AG04450 (cell line): ENCODE measurements around the gene WDR72. TPM values are rescaled to one million over a fixed set of nuclear protein-coding genes. Genes with fewer than 3 reads are reported as not detected.

Experiments
- CTCF ChIA-PET: fragments of 300-600, 350-600 bp; formaldehyde crosslinking; extraction: SDS; loops from one replicate; lab custom pipeline; 2022; ENCODE audit warnings: antibody characterized with exemption, inconsistent platforms; lab: Charles Lee
- POLR2A ChIA-PET: fragments of 350-600 bp; formaldehyde crosslinking; extraction: SDS; loops from one replicate; lab custom pipeline; 2021; ENCODE audit warnings: antibody characterized with exemption, inconsistent platforms; lab: Yijun Ruan, JAX
- DNase-seq: peaks from one replicate; pipeline ENCODE4 v3.0.0-alpha.2; 2011; ENCODE audit warnings: low read depth, low spot score
- H3K27ac ChIP-seq: one replicate; pipeline ENCODE4 v1.5.1; 2012; ENCODE audit warnings: low read depth, low read length, control low read depth
- H3K27me3 ChIP-seq: one replicate; pipeline ENCODE4 v1.6.0; 2012; ENCODE audit warnings: low read length; ENCODE audit not compliant: control insufficient read depth, insufficient read depth
- H3K4me3 ChIP-seq: 2 replicates; pipeline ENCODE4 v1.5.1; 2011; ENCODE audit warnings: mild to moderate bottlenecking, low read depth, low read length, control low read depth
- H3K9me3 ChIP-seq: 2 replicates; pipeline ENCODE4 v1.5.1; 2012; ENCODE audit warnings: low read length; ENCODE audit not compliant: control insufficient read depth, insufficient read depth
- polyA plus RNA-seq: library from polyadenylated mRNA; depleted of rRNA; stranded (reverse); fragments of >200 nt; gene quantifications from 2 replicates; pipeline ENCODE4 v1.2.3, GENCODE V29; 2011; rRNA removed
- small RNA-seq: library from RNA; depleted of rRNA; stranded (forward); fragments of <200 nt; gene quantifications from one replicate; pipeline ENCODE3, GENCODE V24; 2012; ENCODE audit warnings: low read depth; ENCODE audit not compliant: insufficient read length
- TF ChIP-seq, protein P1 (sequence below): IDR thresholded peaks from 2 replicates; pipeline ENCODE4 v1.5.1; 2011; ENCODE audit warnings: low read depth, low read length, control low read depth, inconsistent platforms

Gene WDR72
- polyA plus RNA-seq, 1 experiment = 0.02 TPM

DNA sequence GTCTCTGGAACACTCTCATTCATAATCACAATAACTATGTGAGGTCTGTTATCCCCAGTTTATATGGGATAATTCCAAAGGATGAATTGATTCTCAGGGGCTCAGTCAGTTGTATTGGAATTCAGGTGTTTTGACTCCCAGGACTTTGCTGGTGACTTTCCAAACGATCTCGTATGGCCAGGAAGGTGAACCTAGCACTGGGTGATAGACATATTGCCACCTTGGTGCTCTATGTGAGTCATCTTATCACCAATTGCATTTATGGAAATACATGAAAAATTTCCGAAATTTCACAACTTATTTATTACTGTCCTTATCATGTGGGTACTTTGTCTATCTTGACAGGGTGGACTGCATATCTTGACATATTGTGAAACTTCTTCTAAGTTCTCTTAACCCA lies 287.3 kb downstream of the WDR72 start:
- DNase-seq = no peak

DNA sequence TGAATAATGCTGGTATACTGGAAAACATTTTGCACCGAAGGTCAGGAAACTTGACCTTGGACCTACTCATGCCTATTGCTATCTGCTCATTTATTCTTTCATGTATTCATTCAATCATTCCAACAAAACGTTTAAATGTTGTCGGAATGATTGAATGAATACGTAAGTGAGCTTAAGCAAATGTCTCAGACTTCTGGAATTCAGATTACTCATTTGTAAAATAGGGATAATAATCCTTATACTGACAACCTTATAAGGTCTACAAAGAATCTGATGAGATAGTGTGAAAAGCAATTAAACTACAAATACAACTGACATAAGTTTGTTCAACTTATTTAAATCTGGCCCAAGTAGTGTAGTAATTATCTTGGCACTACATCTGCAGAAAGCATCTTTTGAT lies 288.7 kb downstream of the WDR72 start:
- Histone ChIP-seq H3K9me3 (peaks cover 15% of the 10 kb centered on the region), H3K27me3 (no peaks in the 10 kb centered on the region), H3K4me3 (no peak overlapping the region), H3K27ac (no peak overlapping the region)
- no peak for DNase-seq
- POLR2A ChIA-PET = no interaction called here
- TF ChIP-seq, protein P1, sequence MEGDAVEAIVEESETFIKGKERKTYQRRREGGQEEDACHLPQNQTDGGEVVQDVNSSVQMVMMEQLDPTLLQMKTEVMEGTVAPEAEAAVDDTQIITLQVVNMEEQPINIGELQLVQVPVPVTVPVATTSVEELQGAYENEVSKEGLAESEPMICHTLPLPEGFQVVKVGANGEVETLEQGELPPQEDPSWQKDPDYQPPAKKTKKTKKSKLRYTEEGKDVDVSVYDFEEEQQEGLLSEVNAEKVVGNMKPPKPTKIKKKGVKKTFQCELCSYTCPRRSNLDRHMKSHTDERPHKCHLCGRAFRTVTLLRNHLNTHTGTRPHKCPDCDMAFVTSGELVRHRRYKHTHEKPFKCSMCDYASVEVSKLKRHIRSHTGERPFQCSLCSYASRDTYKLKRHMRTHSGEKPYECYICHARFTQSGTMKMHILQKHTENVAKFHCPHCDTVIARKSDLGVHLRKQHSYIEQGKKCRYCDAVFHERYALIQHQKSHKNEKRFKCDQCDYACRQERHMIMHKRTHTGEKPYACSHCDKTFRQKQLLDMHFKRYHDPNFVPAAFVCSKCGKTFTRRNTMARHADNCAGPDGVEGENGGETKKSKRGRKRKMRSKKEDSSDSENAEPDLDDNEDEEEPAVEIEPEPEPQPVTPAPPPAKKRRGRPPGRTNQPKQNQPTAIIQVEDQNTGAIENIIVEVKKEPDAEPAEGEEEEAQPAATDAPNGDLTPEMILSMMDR = no peak
- CTCF ChIA-PET = no interaction called here

More for the DNA sequence above, 287.3 kb downstream of the WDR72 start:
- TF ChIP-seq, protein P1 = no peak
- peaks cover 9% of the 10 kb centered on the region for H3K9me3 ChIP-seq
- POLR2A ChIA-PET = no interaction called here
- H3K27me3 ChIP-seq = no peaks in the 10 kb centered on the region
- H3K27ac ChIP-seq = no peak overlapping the region
- no peak overlapping the region for H3K4me3 ChIP-seq
- CTCF ChIA-PET = no interaction called here

DNA sequence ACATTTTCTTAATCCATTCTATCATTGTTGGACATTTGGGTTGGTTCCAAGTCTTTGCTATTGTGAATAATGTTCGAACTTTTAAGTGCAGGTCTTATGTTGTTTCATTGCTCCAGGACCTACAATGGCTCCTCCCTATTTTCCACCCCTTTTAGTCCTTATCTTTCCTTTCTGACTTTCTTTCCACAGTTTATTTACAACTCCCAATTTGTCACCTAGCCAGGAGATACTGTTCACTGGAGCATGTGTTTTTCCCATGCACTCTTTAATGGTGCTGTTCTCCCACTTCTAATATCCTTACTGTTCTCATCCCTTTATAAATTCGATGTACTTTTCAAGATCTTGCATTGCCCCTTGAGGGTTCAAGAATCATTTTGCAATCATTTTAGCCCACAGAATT lies 290.0 kb downstream of the WDR72 start:
- DNase-seq = no peak
- Histone ChIP-seq H3K9me3 (peaks cover 15% of the 10 kb centered on the region), H3K4me3 (no peak overlapping the region), H3K27me3 (no peaks in the 10 kb centered on the region), H3K27ac (no peak overlapping the region)
- TF ChIP-seq, protein P1 = no peak
- POLR2A ChIA-PET = no interaction called here
- CTCF ChIA-PET = no interaction called here

Small RNA genes lying within 50 kb of the gene (small RNA-seq; reads per million reads assigned to genes)
- gene RNU2-53P = not detected
- not detected for gene RNU6-449P

Other genes with a start within 250 kb of the WDR72 start
- gene UNC13C, start 218.8 kb upstream of the WDR72 start, polyA plus RNA-seq = not detected in 2 replicates